NT2/D1 (cell line): ENCODE measurements around the gene TMEM179.

Experiments
- YY1 ChIP-seq: IDR thresholded peaks from 2 replicates; pipeline ENCODE4 v1.6.1; 2011; ENCODE audit not compliant: insufficient read length, insufficient read depth
- ZNF274 ChIP-seq: IDR thresholded peaks from 2 replicates; pipeline ENCODE4 v1.6.1; 2011; ENCODE audit warnings: mild to moderate bottlenecking, low read depth, low read length

GRCh38 chr14:104638190-104638589 is 33.6 kb upstream of the TMEM179 start:
- TF ChIP-seq YY1 (no peak), ZNF274 (no peak)
